Peyer's patch (tissue), 4 donors: ENCODE results near the gene NFYC. TPM values are rescaled to one million over a fixed set of nuclear protein-coding genes. Genes with fewer than 3 reads are reported as not detected.

Experiments
- DNase-seq, 3 donors: peaks; one replicate each; pipeline ENCODE4 v3.0.0-alpha.2; 2017 to 2019
- H3K27ac ChIP-seq, 4 donors: fragments of 200-600 bp; sonication (generic); one replicate each; pipeline ENCODE4 v1.5.1; 2016 to 2019
- H3K27me3 ChIP-seq, 2 donors: fragments of 200-600 bp; sonication (generic); one replicate each; pipeline ENCODE4 v1.5.1; 2019
- H3K36me3 ChIP-seq, 3 donors: fragments of 200-600 bp; sonication (generic); one replicate each; pipeline ENCODE4 v1.5.1; 2016 to 2019
- H3K4me1 ChIP-seq, 4 donors: fragments of 200-600 bp; sonication (generic); one replicate each; pipeline ENCODE4 v1.5.1; 2016 to 2019
- H3K4me3 ChIP-seq, 4 donors: fragments of 200-600 bp; sonication (generic); 1 replicate in 3 of 4; 2 replicates in 1 of 4; pipeline ENCODE4 v1.5.1; 2016 to 2019; ENCODE audit warnings: mild to moderate bottlenecking in 1 of 4
- H3K9me3 ChIP-seq, 4 donors: fragments of 200-600 bp; sonication (generic); one replicate each; pipeline ENCODE4 v1.5.1; 2016 to 2019; ENCODE audit warnings: mild to moderate bottlenecking in 1 of 4
- POLR2A ChIP-seq, 2 donors: fragments of 450-650 bp; IDR thresholded peaks; one replicate each; pipeline ENCODE4 v1.5.1; 2017; ENCODE audit warnings: antibody characterized with exemption in 2 of 2, mild to moderate bottlenecking in 2 of 2, moderate library complexity in 2 of 2
- total RNA-seq, 4 donors: library from RNA; depleted of rRNA; stranded (reverse); fragments of >200 nt; gene quantifications; one replicate each; pipeline ENCODE4 v1.1.0, GENCODE V29; 2016
- TF ChIP-seq, protein P1 (sequence below), 6 experiments: fragments of 450-650 bp in 4 of 6; fragments of 200-600 bp in 2 of 6; sonication (generic) in 1 of 6; IDR thresholded peaks; one replicate each; pipeline ENCODE4 v1.5.1; 2017 to 2019; ENCODE audit warnings: antibody characterized with exemption in 6 of 6, mild to moderate bottlenecking in 3 of 6, moderate library complexity in 1 of 6

Gene NFYC
- total RNA-seq, 4 donors from 2014 or later, result 53.1 to 122 (median 65.0) TPM

DNA sequence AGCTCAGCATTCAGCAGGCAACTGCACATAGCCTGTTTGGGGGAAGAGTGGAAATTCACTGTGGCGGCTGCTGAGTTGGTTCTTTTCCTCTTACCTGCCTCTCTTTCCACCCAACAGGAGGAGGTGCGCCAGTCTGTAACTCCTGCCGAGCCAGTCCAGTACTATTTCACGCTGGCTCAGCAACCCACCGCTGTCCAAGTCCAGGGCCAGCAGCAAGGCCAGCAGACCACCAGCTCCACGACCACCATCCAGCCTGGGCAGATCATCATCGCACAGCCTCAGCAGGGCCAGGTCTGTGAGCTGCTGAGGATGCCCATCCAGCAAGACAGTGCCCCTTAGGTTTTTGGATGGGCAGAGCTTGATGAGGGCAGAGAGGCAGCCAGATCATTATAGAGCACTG lies 66.5 kb downstream of the NFYC start:
- H3K27ac ChIP-seq, result no peak overlapping the region
- peaks cover 0 to 96% (median 0%) of the 10 kb centered on the region in 3 donors for H3K36me3 ChIP-seq
- DNase-seq, result no peak
- no peaks in the 10 kb centered on the region for H3K27me3 ChIP-seq
- H3K4me3 ChIP-seq, result no peak overlapping the region
- TF ChIP-seq, protein P1, sequence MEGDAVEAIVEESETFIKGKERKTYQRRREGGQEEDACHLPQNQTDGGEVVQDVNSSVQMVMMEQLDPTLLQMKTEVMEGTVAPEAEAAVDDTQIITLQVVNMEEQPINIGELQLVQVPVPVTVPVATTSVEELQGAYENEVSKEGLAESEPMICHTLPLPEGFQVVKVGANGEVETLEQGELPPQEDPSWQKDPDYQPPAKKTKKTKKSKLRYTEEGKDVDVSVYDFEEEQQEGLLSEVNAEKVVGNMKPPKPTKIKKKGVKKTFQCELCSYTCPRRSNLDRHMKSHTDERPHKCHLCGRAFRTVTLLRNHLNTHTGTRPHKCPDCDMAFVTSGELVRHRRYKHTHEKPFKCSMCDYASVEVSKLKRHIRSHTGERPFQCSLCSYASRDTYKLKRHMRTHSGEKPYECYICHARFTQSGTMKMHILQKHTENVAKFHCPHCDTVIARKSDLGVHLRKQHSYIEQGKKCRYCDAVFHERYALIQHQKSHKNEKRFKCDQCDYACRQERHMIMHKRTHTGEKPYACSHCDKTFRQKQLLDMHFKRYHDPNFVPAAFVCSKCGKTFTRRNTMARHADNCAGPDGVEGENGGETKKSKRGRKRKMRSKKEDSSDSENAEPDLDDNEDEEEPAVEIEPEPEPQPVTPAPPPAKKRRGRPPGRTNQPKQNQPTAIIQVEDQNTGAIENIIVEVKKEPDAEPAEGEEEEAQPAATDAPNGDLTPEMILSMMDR (IDR thresholded peaks at IDR 0.05), result no peak
- TF ChIP-seq POLR2A (IDR thresholded peaks at IDR 0.05), result no peak
- H3K4me1 ChIP-seq, result no peaks in the 10 kb centered on the region
- H3K9me3 ChIP-seq, result no peaks in the 10 kb centered on the region

DNA sequence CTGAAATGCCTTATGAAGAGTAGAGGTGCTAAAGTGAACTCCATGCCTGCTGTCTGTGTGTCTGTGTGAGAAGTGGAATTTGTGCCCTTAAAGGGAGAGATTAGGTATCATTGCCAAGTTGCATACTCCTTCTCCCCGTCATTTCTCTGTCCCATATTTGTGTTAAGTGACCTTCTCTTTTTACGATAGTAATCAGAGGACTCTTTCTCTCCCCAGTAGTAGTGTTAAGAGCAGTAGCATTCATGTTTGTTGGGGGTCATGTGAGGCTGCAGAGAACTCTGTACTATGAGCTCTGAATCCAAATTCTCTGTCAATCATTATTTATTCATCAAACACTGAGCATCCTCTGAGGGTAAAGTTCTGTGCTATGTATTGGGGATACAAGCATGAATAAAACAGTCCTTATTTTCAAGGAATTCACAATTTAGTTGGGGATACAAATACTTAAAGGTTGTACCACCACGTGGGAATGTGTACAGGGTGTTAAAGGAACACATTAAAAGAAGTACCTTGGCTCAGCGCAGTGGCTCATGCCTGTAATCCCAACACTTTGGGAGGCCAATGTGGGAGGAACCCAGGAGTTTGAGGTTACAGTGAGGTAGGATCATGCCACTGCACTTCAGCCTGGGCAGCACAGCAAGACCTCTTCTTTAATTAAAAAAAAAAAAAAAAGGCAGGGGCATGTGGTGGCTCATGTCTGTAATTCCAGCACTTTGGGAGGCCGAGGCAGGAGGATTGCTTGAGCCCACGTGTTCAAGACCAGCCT lies 67.3 kb downstream of the NFYC start:
- Histone ChIP-seq H3K4me3 (no peak overlapping the region), H3K27ac (no peak overlapping the region), H3K9me3 (no peaks in the 10 kb centered on the region), H3K27me3 (no peaks in the 10 kb centered on the region), H3K4me1 (no peaks in the 10 kb centered on the region), H3K36me3 (peaks cover 0 to 94% (median 0%) of the 10 kb centered on the region in 3 donors)
- DNase-seq, result no peak
- TF ChIP-seq, protein P1 (IDR thresholded peaks at IDR 0.05), result no peak
- no peak for TF ChIP-seq POLR2A (IDR thresholded peaks at IDR 0.05)

DNA sequence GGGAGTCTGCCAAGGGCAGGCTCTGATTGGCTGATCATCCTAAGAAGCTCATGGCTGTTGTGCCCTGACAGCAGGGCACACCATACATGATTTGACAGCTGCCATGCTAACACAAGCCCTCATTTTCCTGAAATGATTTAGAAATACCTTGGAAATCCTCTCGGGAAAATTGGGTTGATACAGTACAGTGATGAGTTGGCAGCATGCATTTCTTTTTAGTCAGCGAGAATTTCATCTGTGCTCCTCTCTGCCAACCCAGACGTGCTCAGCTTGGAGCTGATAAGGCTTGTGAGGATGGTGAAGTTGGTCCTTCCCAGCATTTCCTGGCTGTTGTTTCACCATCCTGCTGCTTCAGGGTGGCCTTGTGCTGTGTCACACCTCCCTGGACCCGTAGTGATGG lies 69.5 kb downstream of the NFYC start:
- no peak for TF ChIP-seq POLR2A (IDR thresholded peaks at IDR 0.05)
- TF ChIP-seq, protein P1 (IDR thresholded peaks at IDR 0.05), result no peak
- Histone ChIP-seq H3K36me3 (peaks cover 0 to 94% (median 0%) of the 10 kb centered on the region in 3 donors), H3K27me3 (no peaks in the 10 kb centered on the region), H3K4me3 (no peak overlapping the region), H3K9me3 (no peaks in the 10 kb centered on the region), H3K27ac (no peak overlapping the region), H3K4me1 (no peaks in the 10 kb centered on the region)
- no peak for DNase-seq

DNA sequence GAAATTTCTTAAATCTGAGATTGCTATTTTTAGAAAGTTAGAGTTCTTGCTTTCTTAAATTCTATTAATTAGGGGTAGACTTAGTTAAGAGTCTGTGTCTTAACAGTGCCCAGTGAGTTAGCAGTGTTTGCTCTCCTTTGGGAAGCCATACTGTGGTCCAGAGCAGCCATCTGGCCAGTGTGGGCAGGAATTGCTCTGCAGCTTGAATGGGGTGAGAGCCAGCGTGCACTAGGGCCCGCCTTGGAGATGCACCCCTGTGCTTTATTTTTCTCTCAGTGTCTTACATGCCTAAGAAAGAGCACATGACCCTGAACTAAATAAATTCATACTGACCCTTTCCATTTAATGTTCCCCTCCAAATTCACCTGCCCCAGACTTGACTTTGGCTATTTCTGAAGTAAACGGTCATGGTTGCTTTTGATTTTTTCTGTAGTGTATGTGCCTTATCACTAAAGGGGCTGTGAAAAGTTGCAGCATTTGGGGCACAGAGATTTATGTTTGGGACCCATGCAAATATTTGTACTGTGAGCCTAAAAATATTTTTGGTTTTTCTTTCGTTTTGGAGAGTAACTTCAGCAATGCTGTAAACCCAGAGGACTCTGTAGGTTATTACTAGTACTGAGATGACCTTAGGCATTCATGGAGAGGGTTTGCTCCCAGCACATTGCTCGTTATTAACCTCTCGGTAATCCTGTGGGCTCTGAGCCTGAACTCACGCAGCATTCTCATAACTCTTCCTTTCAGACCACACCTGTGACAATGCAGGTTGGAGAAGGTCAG lies 70.8 kb downstream of the NFYC start:
- Histone ChIP-seq H3K27ac (no peak overlapping the region), H3K9me3 (no peaks in the 10 kb centered on the region), H3K4me3 (no peak overlapping the region), H3K27me3 (no peaks in the 10 kb centered on the region), H3K4me1 (no peaks in the 10 kb centered on the region), H3K36me3 (peaks cover 0 to 97% (median 0%) of the 10 kb centered on the region in 3 donors)
- no peak for DNase-seq
- TF ChIP-seq, protein P1 (IDR thresholded peaks at IDR 0.05), result no peak
- no peak for TF ChIP-seq POLR2A (IDR thresholded peaks at IDR 0.05)

DNA sequence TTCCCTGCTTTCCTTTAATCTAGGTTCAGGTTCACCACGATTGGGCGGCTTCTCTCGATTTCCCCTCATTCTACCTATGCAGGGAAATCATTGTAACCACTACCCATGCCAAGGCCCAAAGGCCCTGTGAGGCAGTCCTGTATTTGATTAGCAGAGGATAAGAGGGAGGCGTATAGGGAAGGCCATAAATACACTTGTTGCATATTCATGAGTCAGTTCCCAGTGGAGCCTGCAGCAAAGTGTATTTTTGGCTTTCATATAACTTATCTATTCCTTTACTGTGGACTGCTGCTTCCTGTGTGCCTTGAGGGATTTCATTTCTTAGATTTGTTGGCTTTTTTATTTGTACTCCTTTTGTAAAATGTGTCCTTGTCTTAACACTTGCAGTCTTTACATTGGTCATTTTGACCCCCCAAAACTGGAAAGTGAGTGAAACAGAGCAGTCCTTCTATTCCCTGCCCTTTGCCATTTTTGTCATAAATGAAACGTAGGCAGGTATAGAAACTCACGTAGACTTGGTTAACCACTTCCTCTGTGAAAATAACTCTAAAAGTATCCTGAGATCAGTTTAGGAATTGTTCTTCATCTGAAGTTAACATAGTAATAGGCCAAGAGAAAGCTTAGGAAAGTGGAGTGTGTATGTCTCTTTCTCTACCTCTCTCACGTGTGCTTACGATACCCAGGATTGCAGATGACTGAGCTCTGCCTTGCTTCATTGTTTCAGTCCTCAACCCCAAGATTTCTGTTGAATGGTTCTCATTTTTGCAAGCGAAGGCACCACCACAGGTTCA lies 72.4 kb downstream of the NFYC start:
- Histone ChIP-seq H3K9me3 (no peaks in the 10 kb centered on the region), H3K4me3 (no peak overlapping the region), H3K27ac (no peak overlapping the region), H3K27me3 (no peaks in the 10 kb centered on the region), H3K4me1 (no peaks in the 10 kb centered on the region), H3K36me3 (peaks cover 0 to 97% (median 0%) of the 10 kb centered on the region in 3 donors)
- TF ChIP-seq POLR2A (IDR thresholded peaks at IDR 0.05), result no peak
- TF ChIP-seq, protein P1 (IDR thresholded peaks at IDR 0.05), result no peak
- DNase-seq, result no peak
